KMS-11 (cell line): ENCODE measurements around the gene RIC8B.

Experiments used
- H2AFZ ChIP-seq: fragments of 200-600 bp; sonication (generic); 2 replicates; pipeline ENCODE4 v1.6.1; 2016; ENCODE audit warnings: antibody characterized with exemption, mixed run types, low read depth
- H3K27ac ChIP-seq: fragments of 200-600 bp; sonication (generic); 2 replicates; pipeline ENCODE4 v1.6.1; 2016; ENCODE audit warnings: mild to moderate bottlenecking, mixed run types
- H3K27me3 ChIP-seq: fragments of 200-600 bp; sonication (generic); 2 replicates; pipeline ENCODE4 v1.6.1; 2017; ENCODE audit warnings: mild to moderate bottlenecking, low read depth, mixed run types, moderate library complexity; ENCODE audit not compliant: insufficient read depth
- H3K36me3 ChIP-seq: fragments of 200-600 bp; sonication (generic); 2 replicates; pipeline ENCODE4 v1.6.1; 2017; ENCODE audit warnings: mild to moderate bottlenecking, mixed run types; ENCODE audit not compliant: insufficient read depth
- H3K4me1 ChIP-seq: fragments of 200-600 bp; sonication (generic); 2 replicates; pipeline ENCODE4 v1.6.1; 2016; ENCODE audit warnings: mild to moderate bottlenecking, low read depth, mixed run types; ENCODE audit not compliant: poor library complexity, severe bottlenecking
- H3K4me2 ChIP-seq: fragments of 200-600 bp; sonication (generic); 2 replicates; pipeline ENCODE4 v1.7.0; 2016; ENCODE audit warnings: mild to moderate bottlenecking, mixed run types
- H3K4me3 ChIP-seq: fragments of 200-600 bp; sonication (generic); IDR thresholded peaks from 2 replicates; pipeline ENCODE4 v1.6.1; 2017; ENCODE audit warnings: low read depth, low read length, mixed read lengths; ENCODE audit not compliant: insufficient read depth
- H3K79me2 ChIP-seq: fragments of 200-600 bp; sonication (generic); 2 replicates; pipeline ENCODE4 v1.6.1; 2016; ENCODE audit warnings: low read depth, mixed run types; ENCODE audit not compliant: insufficient read depth
- H3K9ac ChIP-seq: fragments of 200-600 bp; sonication (generic); 2 replicates; pipeline ENCODE4 v1.6.1; 2016; ENCODE audit warnings: mild to moderate bottlenecking, mixed run types
- H4K20me1 ChIP-seq: fragments of 200-600 bp; sonication (generic); 2 replicates; pipeline ENCODE4 v1.6.1; 2016; ENCODE audit warnings: mild to moderate bottlenecking, mixed run types; ENCODE audit not compliant: insufficient read depth
- TF ChIP-seq, protein P1 (sequence below): fragments of 200-600 bp; sonication (generic); conservative IDR thresholded peaks from 2 replicates; pipeline ENCODE4 v1.6.1; 2017; ENCODE audit warnings: low read depth, mild to moderate bottlenecking, antibody characterized with exemption, low read length, moderate library complexity, mixed read lengths

The RIC8B gene

DNA sequence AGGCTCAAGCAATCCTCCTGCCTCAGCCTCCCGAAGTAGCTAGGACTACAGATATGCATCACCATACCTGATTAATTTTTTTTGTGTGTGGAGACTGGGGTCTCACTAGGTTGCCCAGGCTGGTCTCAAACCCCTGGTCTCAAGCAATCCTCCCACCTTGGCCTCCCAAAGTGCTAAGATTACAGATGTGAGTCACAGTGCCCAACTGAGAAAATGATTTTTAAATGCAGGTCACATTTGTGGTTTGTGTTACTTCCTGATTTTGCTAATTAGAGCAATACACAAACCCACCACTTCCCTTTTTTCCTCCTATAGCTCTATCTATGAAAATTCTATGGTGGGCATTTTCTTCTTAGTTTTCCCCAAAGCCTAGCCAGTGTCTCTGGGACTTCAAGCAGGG, 135.7 kb downstream of the RIC8B start:
- peaks cover 5% of the 10 kb centered on the region for H3K4me1 ChIP-seq
- H3K79me2 ChIP-seq, result no peaks in the 10 kb centered on the region
- H3K9ac ChIP-seq, result no peak overlapping the region
- no peak overlapping the region for H3K27ac ChIP-seq
- TF ChIP-seq, protein P1, sequence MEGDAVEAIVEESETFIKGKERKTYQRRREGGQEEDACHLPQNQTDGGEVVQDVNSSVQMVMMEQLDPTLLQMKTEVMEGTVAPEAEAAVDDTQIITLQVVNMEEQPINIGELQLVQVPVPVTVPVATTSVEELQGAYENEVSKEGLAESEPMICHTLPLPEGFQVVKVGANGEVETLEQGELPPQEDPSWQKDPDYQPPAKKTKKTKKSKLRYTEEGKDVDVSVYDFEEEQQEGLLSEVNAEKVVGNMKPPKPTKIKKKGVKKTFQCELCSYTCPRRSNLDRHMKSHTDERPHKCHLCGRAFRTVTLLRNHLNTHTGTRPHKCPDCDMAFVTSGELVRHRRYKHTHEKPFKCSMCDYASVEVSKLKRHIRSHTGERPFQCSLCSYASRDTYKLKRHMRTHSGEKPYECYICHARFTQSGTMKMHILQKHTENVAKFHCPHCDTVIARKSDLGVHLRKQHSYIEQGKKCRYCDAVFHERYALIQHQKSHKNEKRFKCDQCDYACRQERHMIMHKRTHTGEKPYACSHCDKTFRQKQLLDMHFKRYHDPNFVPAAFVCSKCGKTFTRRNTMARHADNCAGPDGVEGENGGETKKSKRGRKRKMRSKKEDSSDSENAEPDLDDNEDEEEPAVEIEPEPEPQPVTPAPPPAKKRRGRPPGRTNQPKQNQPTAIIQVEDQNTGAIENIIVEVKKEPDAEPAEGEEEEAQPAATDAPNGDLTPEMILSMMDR, result no peak
- H4K20me1 ChIP-seq, result no peaks in the 10 kb centered on the region
- no peak overlapping the region for H3K4me3 ChIP-seq
- H3K27me3 ChIP-seq, result no peaks in the 10 kb centered on the region
- H3K4me2 ChIP-seq, result no peak overlapping the region
- no peak overlapping the region for H2AFZ ChIP-seq
- H3K36me3 ChIP-seq, result no peaks in the 10 kb centered on the region

DNA sequence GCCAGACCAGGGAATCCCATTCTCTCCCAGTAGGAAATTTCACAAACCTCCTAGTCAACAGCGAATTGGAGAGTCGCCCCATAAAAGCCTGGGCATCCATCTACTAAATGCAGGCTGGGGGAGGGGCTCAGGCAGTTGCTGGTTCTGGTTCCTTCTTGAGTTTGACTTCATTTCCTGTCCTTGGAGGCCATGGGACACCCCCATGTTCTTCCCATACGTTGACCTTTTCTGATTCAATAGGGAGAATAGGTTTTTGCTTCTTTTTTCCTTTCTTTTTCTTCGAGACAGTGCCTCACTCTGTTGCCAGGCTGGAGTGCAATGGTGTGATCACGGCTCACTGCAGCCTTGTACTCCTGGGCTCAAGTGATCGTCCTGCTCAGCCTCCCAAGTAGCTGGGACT, 137.1 kb downstream of the RIC8B start:
- Histone ChIP-seq H3K4me2 (no peak overlapping the region), H3K27ac (no peak overlapping the region), H3K36me3 (no peaks in the 10 kb centered on the region), H3K9ac (no peak overlapping the region), H3K4me3 (no peak overlapping the region), H3K27me3 (no peaks in the 10 kb centered on the region), H4K20me1 (no peaks in the 10 kb centered on the region), H3K79me2 (no peaks in the 10 kb centered on the region), H2AFZ (no peak overlapping the region), H3K4me1 (peaks cover 6% of the 10 kb centered on the region)
- TF ChIP-seq, protein P1, result no peak

DNA sequence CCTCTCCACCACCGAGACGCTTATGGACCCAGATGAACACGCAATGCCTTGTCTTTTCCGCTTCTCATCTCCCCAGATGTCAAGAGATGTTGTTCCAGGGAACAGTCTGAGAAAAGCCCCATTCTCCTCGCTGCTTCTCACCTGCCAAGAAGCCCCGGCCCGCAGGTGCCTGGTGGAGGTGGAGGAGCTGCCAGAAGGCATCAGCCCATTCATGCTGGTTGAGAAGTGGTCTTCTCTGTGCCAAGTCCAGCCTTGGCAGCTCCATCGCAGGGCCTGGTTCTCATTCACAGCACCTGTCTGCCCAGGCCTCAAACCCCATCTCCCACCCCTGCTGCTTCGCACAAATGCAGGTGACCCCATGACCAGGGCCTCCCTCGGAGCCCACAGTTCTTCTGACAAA, 139.0 kb downstream of the RIC8B start:
- Histone ChIP-seq H3K4me2 (no peak overlapping the region), H3K4me1 (peaks cover 6% of the 10 kb centered on the region), H3K4me3 (no peak overlapping the region), H2AFZ (no peak overlapping the region), H3K36me3 (no peaks in the 10 kb centered on the region), H3K27ac (no peak overlapping the region), H3K9ac (no peak overlapping the region), H3K27me3 (no peaks in the 10 kb centered on the region), H4K20me1 (no peaks in the 10 kb centered on the region), H3K79me2 (no peaks in the 10 kb centered on the region)
- TF ChIP-seq, protein P1, result no peak

DNA sequence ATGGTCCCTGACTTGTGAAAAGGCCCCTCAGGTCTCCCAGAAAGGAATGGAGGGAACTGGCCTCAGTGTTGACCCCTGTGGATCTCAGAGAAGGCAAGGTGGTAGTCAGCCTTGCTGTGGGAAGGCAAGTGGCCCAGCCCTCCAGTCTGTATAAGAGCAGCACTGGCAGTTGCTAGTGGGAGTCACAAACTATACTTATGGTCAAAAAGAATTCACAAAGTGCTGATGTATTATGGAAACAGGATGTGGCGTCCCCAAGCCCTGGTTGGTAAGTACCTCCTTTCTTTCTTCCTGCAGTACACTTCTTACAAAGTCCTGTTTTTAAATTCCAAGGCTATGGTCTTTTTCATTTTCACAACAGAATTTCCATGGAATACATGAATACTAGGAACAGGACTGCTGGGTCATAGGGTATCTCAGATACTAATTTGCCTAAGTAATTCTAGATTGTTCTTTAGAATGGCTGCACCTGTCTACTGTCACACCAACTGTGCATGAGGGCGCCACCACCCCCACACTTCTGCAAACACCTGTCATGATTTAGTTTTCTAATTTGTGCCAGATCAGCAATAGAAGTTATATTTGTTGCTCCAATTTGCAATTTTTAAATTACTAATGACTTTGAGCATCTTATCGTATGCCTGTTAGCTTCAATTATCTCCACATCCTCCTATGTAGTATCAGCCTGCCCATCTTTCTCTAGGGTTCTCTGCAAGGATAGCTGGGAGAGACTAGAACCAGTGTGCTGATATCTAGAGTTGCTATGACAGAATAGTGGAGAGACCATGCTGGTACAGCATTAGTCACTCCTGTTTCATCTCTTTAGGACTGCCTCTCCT, 140.5 kb downstream of the RIC8B start:
- Histone ChIP-seq H3K27me3 (no peaks in the 10 kb centered on the region), H3K4me3 (no peak overlapping the region), H3K4me2 (no peak overlapping the region), H2AFZ (no peak overlapping the region), H3K27ac (no peak overlapping the region), H3K36me3 (no peaks in the 10 kb centered on the region), H3K4me1 (peaks cover 6% of the 10 kb centered on the region), H4K20me1 (no peaks in the 10 kb centered on the region), H3K9ac (no peak overlapping the region), H3K79me2 (no peaks in the 10 kb centered on the region)
- TF ChIP-seq, protein P1, result no peak
